ENCODE results near the gene RNU7-1. TPM values are rescaled to one million over a fixed set of nuclear protein-coding genes. Genes with fewer than 3 reads are reported as not detected.

Gene RNU7-1
- total RNA-seq, 1 donor from 2014 or later = not detected

DNA sequence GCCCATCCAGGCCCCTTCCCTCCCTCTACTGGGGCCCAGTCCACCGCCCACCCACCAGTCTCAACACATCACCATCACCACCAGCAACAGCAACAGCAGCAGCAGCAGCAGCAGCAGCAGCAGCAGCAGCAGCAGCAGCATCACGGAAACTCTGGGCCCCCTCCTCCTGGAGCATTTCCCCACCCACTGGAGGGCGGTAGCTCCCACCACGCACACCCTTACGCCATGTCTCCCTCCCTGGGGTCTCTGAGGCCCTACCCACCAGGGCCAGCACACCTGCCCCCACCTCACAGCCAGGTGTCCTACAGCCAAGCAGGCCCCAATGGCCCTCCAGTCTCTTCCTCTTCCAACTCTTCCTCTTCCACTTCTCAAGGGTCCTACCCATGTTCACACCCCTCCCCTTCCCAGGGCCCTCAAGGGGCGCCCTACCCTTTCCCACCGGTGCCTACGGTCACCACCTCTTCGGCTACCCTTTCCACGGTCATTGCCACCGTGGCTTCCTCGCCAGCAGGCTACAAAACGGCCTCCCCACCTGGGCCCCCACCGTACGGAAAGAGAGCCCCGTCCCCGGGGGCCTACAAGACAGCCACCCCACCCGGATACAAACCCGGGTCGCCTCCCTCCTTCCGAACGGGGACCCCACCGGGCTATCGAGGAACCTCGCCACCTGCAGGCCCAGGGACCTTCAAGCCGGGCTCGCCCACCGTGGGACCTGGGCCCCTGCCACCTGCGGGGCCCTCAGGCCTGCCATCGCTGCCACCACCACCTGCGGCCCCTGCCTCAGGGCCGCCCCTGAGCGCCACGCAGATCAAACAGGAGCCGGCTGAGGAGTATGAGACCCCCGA is 6.8 kb upstream of the RNU7-1 start:
- FAIRE-seq (no peak), DNase-seq (ENCODE audit: low spot score in 2 of 2) (no peak)

DNA sequence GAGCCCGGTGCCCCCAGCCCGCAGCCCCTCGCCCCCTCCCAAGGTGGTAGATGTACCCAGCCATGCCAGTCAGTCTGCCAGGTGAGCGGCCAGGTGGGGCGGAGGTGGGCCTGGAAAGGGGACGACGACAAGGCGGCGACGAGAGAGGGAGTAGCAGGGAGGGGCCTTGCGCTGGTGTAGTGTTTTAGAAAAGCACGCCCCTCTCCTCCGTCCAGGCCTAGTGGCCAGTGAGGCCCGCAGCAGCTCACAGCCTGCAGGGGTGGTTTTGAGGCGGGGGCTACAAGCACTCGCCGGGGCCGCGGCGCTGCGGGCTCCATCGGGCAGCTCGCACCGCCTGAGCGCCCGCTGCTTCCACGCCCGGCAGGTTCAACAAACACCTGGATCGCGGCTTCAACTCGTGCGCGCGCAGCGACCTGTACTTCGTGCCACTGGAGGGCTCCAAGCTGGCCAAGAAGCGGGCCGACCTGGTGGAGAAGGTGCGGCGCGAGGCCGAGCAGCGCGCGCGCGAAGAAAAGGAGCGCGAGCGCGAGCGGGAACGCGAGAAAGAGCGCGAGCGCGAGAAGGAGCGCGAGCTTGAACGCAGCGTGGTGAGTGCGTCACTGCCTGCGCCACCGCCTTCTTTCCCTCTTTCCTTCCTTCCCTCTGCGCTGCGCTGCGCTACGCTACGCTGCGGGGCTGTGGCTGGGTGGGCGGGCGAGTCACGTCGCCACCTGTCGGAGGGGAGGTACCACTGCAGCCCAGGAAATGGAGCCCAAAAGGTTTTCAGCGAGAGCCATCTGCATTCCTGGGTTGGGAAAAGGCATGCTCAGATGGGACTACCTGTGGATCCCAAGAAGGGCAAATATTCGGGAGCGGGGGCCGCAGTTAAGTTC is 5.9 kb upstream of the RNU7-1 start:
- no peak for FAIRE-seq
- peak; percentile 87 to 89 for DNase-seq (ENCODE audit: low spot score in 2 of 2)

DNA sequence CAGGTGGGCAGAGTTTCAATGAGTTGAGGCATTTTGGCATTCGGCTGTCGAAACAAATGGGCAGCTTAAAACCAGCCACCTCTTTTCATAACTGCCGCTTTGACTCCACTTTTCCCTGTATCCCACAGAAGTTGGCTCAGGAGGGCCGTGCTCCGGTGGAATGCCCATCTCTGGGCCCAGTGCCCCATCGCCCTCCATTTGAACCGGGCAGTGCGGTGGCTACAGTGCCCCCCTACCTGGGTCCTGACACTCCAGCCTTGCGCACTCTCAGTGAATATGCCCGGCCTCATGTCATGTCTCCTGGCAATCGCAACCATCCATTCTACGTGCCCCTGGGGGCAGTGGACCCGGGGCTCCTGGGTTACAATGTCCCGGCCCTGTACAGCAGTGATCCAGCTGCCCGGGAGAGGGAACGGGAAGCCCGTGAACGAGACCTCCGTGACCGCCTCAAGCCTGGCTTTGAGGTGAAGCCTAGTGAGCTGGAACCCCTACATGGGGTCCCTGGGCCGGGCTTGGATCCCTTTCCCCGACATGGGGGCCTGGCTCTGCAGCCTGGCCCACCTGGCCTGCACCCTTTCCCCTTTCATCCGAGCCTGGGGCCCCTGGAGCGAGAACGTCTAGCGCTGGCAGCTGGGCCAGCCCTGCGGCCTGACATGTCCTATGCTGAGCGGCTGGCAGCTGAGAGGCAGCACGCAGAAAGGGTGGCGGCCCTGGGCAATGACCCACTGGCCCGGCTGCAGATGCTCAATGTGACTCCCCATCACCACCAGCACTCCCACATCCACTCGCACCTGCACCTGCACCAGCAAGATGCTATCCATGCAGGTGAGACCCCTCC is 5.0 kb upstream of the RNU7-1 start:
- DNase-seq (ENCODE audit: low spot score in 2 of 2) = no peak
- no peak for FAIRE-seq

DNA sequence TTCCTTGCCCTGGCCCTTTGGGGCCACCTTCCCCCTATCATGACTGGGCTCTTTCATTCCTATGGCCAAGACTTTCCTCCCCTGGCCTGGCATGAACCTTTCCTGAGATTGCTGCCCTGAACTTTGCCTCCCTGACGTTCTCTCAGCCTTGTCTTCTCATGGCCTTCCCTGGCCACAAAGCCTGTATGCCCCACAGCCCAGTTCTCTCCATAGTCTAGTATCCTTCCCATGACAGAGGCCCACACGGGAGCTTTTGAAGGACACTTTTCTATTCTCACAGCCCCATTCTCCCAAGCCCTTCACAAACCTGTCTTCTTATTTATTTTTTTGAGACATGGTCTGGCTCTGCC is 4.5 kb upstream of the RNU7-1 start:
- no peak for DNase-seq (ENCODE audit: low spot score in 2 of 2)
- FAIRE-seq = no peak

DNA sequence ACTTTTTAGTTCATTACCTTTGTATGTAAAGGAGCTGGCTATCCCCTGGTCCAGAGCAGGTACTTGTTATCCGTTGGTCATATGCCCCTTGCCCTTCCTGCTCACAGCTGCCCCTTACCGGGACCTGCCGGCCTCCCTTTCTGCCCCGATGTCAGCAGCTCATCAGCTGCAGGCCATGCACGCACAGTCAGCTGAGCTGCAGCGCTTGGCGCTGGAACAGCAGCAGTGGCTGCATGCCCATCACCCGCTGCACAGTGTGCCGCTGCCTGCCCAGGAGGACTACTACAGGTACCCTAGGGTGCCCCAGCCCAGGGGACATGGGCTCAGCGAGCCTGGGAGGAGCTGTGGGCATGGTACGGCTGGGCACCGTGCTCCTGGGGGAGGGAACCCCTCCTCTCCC is 2.3 kb upstream of the RNU7-1 start:
- DNase-seq (ENCODE audit: low spot score in 2 of 2) (no peak), FAIRE-seq (no peak)

DNA sequence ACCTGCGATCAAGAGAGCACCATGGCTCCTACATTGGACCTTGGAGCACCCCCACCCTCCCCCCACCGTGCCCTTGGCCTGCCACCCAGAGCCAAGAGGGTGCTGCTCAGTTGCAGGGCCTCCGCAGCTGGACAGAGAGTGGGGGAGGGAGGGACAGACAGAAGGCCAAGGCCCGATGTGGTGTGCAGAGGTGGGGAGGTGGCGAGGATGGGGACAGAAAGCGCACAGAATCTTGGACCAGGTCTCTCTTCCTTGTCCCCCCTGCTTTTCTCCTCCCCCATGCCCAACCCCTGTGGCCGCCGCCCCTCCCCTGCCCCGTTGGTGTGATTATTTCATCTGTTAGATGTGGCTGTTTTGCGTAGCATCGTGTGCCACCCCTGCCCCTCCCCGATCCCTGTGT is 1.8 kb upstream of the RNU7-1 start:
- DNase-seq (ENCODE audit: low spot score in 2 of 2) (no peak), FAIRE-seq (no peak)

DNA sequence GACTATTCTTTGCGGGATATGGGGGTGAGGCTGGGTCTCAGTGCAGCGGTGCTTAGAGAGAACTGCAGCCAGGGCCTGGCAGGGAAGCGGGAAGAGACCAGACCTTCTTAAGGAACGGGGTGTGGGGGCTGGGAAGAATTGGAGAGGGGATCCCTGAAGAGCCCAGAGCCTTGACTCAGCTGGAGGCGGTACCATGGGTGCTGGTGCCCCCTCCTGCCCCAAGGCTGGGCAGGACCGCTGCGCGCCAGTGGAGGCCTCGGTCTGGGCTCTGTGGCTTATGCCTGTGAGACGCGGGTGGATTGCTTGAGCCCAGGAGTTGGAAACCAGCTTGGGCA is 1.3 kb upstream of the RNU7-1 start:
- FAIRE-seq = no peak

DNA sequence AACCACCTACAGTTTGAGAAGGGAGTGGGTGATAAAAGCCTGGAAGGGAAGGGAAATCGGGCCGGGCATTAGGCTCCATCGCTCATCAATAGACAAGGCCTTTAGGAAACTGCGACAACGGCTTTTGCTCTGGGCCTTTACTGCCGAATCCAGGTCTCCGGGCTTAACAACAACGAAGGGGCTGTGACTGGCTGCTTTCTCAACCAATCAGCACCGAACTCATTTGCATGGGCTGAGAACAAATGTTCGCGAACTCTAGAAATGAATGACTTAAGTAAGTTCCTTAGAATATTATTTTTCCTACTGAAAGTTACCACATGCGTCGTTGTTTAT is 261 bp upstream of the RNU7-1 start:
- DNase-seq (ENCODE audit: low spot score in 2 of 2) = peak; percentile 90 to 94
- peak; percentile 17 for FAIRE-seq

More for the DNA sequence above, 1.3 kb upstream of the RNU7-1 start:
- no peak for DNase-seq (ENCODE audit: low spot score in 2 of 2)

DNA sequence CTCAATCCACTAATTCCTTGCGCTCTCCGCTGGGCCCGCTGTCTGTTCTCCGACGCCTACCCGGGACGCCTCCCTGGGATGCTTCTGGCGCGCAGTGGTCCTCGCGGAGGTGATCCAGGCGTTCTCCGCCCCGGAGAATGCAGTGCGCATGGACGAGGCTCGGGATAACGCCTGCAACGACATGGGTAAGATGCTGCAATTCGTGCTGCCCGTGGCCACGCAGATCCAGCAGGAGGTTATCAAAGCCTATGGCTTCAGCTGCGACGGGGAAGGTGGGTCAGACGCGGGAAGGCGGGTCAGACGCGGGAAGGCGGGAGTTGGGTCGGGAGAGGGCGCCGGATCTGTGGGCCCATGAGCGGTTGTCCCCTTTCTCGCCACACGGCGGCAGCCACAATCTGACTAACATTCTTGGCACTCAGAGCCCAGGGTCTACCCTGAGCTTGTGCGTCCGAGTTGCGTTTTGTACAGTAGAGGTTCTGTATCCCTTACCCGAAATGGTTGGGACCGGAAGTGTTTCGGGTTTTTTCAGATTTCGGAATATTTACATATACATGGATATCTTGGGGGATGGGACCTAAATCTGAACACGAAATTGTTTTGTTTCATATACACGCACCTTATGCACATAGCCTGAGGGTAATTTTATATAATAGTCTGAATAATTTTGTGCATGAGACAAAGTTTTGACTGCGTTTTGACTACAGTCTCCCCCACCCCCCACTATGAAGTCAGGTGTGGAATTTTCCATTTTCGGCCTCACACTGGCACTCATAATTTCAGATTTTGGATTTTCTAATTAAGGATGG is 968 bp downstream of the RNU7-1 start:
- FAIRE-seq (no peak), DNase-seq (ENCODE audit: low spot score in 2 of 2) (peak; percentile 85 to 89)

DNA sequence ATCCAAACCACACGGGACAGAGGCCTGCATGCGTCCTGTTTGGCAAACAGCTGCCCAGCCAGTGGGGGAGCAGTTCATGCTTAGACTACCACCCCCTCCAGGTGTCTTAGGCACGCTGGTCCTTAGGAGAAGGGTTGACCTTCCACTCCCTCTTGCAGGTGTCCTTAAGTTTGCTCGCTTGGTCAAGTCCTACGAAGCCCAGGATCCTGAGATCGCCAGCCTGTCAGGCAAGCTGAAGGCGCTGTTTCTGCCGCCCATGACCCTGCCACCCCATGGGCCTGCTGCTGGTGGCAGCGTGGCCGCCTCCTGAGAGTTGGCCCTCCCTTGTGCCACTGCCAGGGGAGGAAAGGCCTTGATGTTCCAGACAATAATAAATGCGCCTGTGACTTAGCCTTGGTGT is 2.0 kb downstream of the RNU7-1 start:
- FAIRE-seq (no peak), DNase-seq (ENCODE audit: low spot score in 2 of 2) (no peak)

DNA sequence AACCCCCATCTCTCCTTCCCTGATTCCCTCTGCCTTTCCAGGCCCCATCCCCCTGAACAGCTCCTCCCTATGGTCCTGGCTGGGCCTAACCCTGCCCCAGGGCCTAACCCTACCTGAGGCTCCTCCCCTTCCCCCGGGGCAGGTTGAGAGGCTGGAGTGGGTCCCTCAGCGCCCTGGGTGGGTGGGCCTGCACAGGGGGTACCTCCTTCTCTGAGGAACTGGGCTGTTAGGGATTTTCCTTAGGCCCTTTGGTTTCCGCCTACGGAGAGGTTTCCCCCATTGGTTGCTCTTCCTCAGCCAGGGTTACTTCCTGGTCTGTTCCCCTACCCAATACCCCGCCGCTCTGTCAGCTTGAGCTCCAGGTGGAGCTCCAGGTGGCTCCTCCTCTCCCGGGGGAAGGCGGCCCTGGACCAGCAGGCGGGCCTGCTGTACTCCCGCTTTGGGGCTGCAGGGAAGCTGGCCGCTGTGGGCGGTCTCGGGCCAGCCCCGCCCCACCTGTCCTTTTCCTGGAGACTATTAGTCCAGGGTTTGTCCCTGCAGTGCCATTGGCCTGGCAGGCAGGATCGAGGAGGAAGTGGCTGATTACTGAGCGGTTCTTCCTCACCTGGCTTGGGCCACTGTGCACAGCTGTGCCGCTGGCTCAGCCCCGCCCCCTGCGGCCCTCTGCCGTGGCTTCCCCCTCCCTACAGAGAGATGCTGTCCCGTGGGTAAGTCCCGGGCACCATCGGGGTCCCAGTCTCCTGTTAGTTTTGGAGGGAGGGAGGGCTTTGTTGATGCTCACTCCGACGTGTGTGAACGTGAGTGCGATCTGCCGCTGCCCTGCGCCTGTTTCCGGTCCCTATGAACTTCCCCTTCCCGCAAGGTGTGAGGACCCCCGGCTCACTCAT is 2.7 kb downstream of the RNU7-1 start:
- DNase-seq (ENCODE audit: low spot score in 2 of 2) = no peak
- no peak for FAIRE-seq

DNA sequence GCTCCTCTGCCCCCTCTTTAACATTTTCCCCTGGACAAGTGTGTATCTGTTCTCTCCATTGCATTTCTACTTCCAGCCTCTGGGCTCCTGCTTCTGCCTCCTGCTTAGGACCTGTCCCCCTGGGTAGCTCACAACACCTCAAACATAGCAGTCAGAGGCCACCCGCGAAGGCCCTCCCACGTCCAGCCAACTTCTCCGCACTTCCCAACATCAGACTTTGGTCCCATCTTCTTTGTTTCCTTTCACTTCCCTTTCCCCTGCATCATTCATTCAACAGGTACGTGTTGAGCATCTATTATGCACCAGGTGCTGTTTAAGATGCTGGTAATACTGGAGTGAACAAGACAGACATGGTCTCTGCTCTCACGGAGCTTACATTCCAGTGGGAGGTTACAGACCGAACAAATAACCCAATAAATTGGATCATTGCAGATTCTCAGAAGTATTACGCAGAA is 3.3 kb downstream of the RNU7-1 start:
- no peak for FAIRE-seq
- DNase-seq (ENCODE audit: low spot score in 2 of 2) = no peak

DNA sequence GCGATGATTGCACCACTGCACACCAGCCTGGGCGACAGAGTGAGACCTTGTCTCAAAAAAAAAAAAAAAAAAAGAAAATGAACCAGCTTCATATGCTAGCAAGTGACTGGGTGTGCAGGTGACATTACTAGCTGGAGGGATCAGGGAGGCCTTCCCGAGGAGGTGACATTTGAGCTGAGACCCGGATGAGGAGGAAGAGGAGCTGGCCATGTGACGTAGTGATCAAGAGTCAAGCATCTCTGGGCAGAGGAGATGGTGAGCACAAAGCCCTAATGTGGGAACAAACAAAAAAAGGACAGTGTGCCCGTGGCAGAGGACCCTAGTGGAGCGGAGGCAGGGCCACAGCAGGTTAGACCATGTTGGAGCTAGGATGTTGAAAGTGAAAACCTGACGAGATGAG is 4.0 kb downstream of the RNU7-1 start:
- no peak for DNase-seq (ENCODE audit: low spot score in 2 of 2)
- FAIRE-seq = no peak

DNA sequence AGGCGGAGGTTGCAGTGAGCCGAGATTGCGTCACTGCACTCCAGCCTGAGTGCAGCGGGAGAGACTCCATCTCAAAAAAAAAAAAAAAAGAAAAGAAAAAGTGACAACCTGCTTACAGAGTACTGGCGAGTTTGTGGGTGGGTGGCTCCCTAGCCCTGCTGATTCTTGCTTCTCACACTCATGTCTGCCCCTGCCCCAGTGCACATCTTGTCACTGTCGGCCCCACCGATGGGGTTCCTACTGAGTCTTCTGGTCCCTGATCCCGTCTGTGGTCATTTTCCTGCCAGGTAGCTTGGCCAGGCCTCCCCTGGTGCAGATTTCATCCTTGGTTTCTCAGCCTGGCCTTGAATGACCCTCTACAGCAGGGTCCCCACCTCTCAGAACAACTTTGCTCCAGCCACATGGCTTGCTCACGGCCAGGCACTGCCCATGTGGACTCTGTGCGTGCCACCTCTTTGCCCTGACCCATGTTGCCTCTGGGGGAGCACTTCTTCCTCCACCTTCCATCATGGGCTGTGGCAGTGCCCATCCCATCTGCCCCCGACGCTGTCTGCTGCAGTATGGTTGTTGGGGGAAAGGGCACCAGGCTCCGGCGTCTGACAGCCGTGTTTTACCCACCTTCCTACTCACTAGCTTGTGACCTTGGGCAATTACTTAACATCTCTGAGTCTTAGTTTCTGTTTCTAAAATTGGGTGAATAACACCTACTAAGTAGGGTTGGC is 5.4 kb downstream of the RNU7-1 start:
- FAIRE-seq (no peak), DNase-seq (ENCODE audit: low spot score in 2 of 2) (no peak)

DNA sequence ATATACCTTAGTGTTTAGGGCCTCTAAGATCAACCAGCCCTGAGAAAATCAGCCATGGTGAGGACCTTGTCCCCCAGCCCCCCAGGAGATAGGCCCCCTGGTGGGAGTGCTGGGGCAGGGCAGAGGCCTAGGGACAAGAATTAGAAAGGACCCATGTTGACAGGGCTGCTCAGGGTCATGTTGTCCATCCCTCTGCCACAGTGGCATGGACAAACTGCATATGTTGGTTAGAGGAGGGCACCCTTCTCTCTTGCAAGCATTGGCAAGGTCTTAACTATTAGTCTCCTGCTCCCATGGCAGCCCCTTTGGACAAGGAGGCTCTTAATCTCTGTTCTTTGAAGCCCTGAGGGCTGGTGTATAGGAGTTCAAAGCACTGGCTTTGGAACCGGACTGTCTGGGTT is 6.8 kb downstream of the RNU7-1 start:
- FAIRE-seq (no peak), DNase-seq (ENCODE audit: low spot score in 2 of 2) (no peak)

DNA sequence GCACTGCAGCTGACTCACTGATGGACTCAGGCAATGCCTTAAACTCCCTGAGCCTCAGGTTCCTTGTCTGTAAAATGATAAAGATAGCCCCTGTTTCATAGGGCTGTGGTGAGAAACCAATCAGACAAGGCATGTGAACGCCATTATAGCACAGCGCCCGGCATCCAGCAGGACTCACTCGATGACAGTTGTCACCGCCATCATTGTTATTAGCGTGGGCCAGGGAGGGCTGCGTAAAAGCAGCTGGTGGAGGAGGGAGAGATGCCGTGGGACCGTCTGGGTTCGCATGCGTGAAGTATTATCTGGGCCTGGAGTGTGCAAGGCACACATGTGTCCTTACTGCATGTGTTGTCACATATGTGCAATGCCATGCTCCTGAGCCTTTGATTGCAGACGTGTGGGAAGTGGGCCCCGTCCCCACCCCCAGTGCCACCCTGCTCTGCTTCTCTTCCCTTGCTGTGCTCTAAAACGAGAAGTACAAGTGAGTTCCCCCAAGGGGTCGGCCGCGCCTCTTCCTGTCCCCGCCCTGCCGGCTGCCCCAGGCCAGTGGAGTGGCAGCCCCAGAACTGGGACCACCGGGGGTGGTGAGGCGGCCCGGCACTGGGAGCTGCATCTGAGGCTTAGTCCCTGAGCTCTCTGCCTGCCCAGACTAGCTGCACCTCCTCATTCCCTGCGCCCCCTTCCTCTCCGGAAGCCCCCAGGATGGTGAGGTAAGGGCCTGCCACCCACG is 7.4 kb downstream of the RNU7-1 start, which contains the start of gene PTPN6:
Gene PTPN6 (plus strand): TSS at position 546 of the 730 bp plus-strand sequence. CDS start 157 bp downstream, at position 703.
- FAIRE-seq (no peak), DNase-seq (ENCODE audit: low spot score in 2 of 2) (no peak)

DNA sequence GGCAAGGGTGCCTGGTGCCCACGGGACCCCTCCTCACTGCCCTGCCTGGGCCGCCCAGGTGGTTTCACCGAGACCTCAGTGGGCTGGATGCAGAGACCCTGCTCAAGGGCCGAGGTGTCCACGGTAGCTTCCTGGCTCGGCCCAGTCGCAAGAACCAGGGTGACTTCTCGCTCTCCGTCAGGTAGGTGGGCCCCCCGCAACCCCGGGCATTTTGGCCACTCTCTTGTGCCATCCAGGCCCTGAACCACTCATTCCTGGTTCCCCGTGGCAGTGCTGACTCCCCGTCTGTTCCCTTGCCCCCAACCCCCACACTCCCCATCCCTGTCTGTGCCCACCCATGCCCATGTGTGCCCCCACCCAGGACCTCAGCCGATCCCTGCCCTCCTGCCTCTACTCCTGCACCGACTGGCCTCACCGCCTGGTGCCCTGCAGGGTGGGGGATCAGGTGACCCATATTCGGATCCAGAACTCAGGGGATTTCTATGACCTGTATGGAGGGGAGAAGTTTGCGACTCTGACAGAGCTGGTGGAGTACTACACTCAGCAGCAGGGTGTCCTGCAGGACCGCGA is 8.0 kb downstream of the RNU7-1 start:
- no peak for DNase-seq (ENCODE audit: low spot score in 2 of 2)
- no peak for FAIRE-seq

Data from frontal cortex (tissue), 4 donors.